Ishikawa (cell line): ENCODE measurements around the gene SRSF6.

Experiments used
- CEBPB ChIP-seq: IDR thresholded peaks from 2 replicates; pipeline ENCODE4 v1.6.1; 2012
- CREB1 ChIP-seq: IDR thresholded peaks from 2 replicates; pipeline ENCODE4 v1.6.1; 2012; ENCODE audit warnings: low read depth
- EGR1 ChIP-seq: IDR thresholded peaks from 2 replicates; pipeline ENCODE4 v1.6.1; 2012
- EP300 ChIP-seq: IDR thresholded peaks from 2 replicates; pipeline ENCODE4 v1.6.1; 2012; ENCODE audit warnings: borderline replicate concordance
- FOXM1 ChIP-seq: IDR thresholded peaks from 2 replicates; pipeline ENCODE4 v1.6.1; 2012; ENCODE audit warnings: low read depth, borderline replicate concordance
- RAD21 ChIP-seq: IDR thresholded peaks from 2 replicates; pipeline ENCODE4 v1.6.1; 2012; ENCODE audit warnings: low read depth
- REST ChIP-seq: IDR thresholded peaks from 2 replicates; pipeline ENCODE4 v1.6.1; 2012; ENCODE audit warnings: low read depth, mild to moderate bottlenecking
- TAF1 ChIP-seq: IDR thresholded peaks from 2 replicates; pipeline ENCODE4 v1.6.1; 2012; ENCODE audit warnings: low read depth, mild to moderate bottlenecking
- TCF12 ChIP-seq: IDR thresholded peaks from 2 replicates; pipeline ENCODE4 v1.6.1; 2012; ENCODE audit warnings: low read depth
- TEAD4 ChIP-seq: IDR thresholded peaks from 2 replicates; pipeline ENCODE4 v1.6.1; 2012
- YY1 ChIP-seq: IDR thresholded peaks from 2 replicates; pipeline ENCODE4 v1.6.1; 2012; ENCODE audit warnings: low read depth
- ZBTB7A ChIP-seq: IDR thresholded peaks from 2 replicates; pipeline ENCODE4 v1.6.1; 2012; ENCODE audit warnings: low read depth
- TF ChIP-seq, protein P1 (sequence below): IDR thresholded peaks from 2 replicates; pipeline ENCODE4 v1.6.1; 2012

GRCh38 chr20:43432498-43432897 is 25.2 kb upstream of the SRSF6 start:
- TF ChIP-seq EP300, result no peak
- TF ChIP-seq CREB1, result no peak
- no peak for TF ChIP-seq CEBPB
- TF ChIP-seq REST, result no peak
- TF ChIP-seq RAD21, result no peak
- no peak for TF ChIP-seq TCF12
- TF ChIP-seq EGR1, result no peak
- TF ChIP-seq, protein P1, sequence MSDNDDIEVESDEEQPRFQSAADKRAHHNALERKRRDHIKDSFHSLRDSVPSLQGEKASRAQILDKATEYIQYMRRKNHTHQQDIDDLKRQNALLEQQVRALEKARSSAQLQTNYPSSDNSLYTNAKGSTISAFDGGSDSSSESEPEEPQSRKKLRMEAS, result no peak
- TF ChIP-seq ZBTB7A, result no peak
- TF ChIP-seq YY1, result no peak
- TF ChIP-seq TEAD4, result no peak
- no peak for TF ChIP-seq TAF1
- TF ChIP-seq FOXM1, result no peak
